ENCODE measurements around the gene ATXN7.
A peak's percentile ranks its signal among the peaks of the same experiment; 100 is the strongest.

Gene ATXN7

GRCh38 chr3:63964681-63965485 lies 101.2 kb downstream of the ATXN7 start:
- no peak for ATAC-seq

GRCh38 chr3:63966007-63966406 lies 102.3 kb downstream of the ATXN7 start:
- ATAC-seq: no peak

GRCh38 chr3:63966871-63967270 lies 103.2 kb downstream of the ATXN7 start:
- no peak for ATAC-seq

- ATAC-seq: peak; percentile 29 to 44
These were observed 104.3 kb downstream of the ATXN7 start for GRCh38 chr3:63967675-63968611.

- ATAC-seq: peak in 1 of 2 donors; percentile 21
These were observed 105.1 kb downstream of the ATXN7 start for GRCh38 chr3:63968612-63969350.

GRCh38 chr3:63969876-63970275 lies 106.2 kb downstream of the ATXN7 start:
- ATAC-seq: peak in 1 of 2 donors; percentile 40

GRCh38 chr3:63970631-63971475 lies 107.2 kb downstream of the ATXN7 start:
- ATAC-seq: no peak

GRCh38 chr3:63972196-63972595 lies 108.5 kb downstream of the ATXN7 start:
- peak; percentile 50 to 56 for ATAC-seq

GRCh38 chr3:63972987-63973386 lies 109.3 kb downstream of the ATXN7 start:
- no peak for ATAC-seq

GRCh38 chr3:63973406-63973805 lies 109.7 kb downstream of the ATXN7 start:
- no peak for ATAC-seq

- ATAC-seq: no peak
These were observed 110.8 kb downstream of the ATXN7 start for GRCh38 chr3:63974451-63974850.

- no peak for ATAC-seq
These were observed 112.1 kb downstream of the ATXN7 start for GRCh38 chr3:63975723-63976122.

- ATAC-seq: no peak
These were observed 112.6 kb downstream of the ATXN7 start for GRCh38 chr3:63976161-63976871.

GRCh38 chr3:63976872-63977200 lies 113.2 kb downstream of the ATXN7 start:
- ATAC-seq: no peak

GRCh38 chr3:63977893-63978292 lies 114.2 kb downstream of the ATXN7 start:
- peak; percentile 55 to 58 for ATAC-seq

GRCh38 chr3:63979093-63979885 lies 115.6 kb downstream of the ATXN7 start:
- ATAC-seq: peak; percentile 22 to 37

- ATAC-seq: peak; percentile 66 to 74
These were observed 116.4 kb downstream of the ATXN7 start for GRCh38 chr3:63980019-63980418.

GRCh38 chr3:63980830-63981498 lies 117.3 kb downstream of the ATXN7 start:
- ATAC-seq: no peak

GRCh38 chr3:63981980-63982379 lies 118.3 kb downstream of the ATXN7 start:
- ATAC-seq: no peak

- no peak for ATAC-seq
These were observed 120.7 kb downstream of the ATXN7 start for GRCh38 chr3:63984391-63984790.
